Neuronal stem cell (in vitro differentiated cells): ENCODE data around the gene NTNG1.

Source experiments
- DNase-seq: peaks from one replicate; pipeline ENCODE4 v3.0.0-alpha.2; 2013; ENCODE audit warnings: low spot score
- H2AFZ ChIP-seq: one replicate; pipeline ENCODE4 v1.6.1; 2013; ENCODE audit warnings: mild to moderate bottlenecking, low read length, inconsistent platforms
- H2AK5ac ChIP-seq: 2 replicates; pipeline ENCODE4 v1.6.1; 2013; ENCODE audit warnings: low read depth, mild to moderate bottlenecking, inconsistent platforms, low read length, moderate library complexity, mixed read lengths
- H2BK120ac ChIP-seq: 2 replicates; pipeline ENCODE4 v1.6.1; 2013; ENCODE audit warnings: low read depth, mild to moderate bottlenecking, inconsistent platforms, low read length, moderate library complexity, mixed read lengths
- H2BK12ac ChIP-seq: one replicate; pipeline ENCODE4 v1.6.1; 2013; ENCODE audit warnings: low read length, inconsistent platforms
- H2BK15ac ChIP-seq: 2 replicates; pipeline ENCODE4 v1.6.1; 2013; ENCODE audit warnings: mild to moderate bottlenecking, low read length, inconsistent platforms, mixed read lengths
- H2BK5ac ChIP-seq: one replicate; pipeline ENCODE4 v1.6.1; 2013; ENCODE audit warnings: inconsistent platforms, mild to moderate bottlenecking, low read length, moderate library complexity
- H3K14ac ChIP-seq: one replicate; pipeline ENCODE4 v1.6.1; 2013; ENCODE audit warnings: low read length, inconsistent platforms
- H3K18ac ChIP-seq: 2 replicates; pipeline ENCODE4 v1.6.1; 2013; ENCODE audit warnings: low read length, inconsistent platforms
- H3K23ac ChIP-seq: 2 replicates; pipeline ENCODE4 v1.6.1; 2013; ENCODE audit warnings: low read depth, mild to moderate bottlenecking, mixed read lengths, low read length, inconsistent platforms; ENCODE audit not compliant: poor library complexity
- H3K27ac ChIP-seq: replicated peaks from 3 replicates; pipeline ENCODE4 v1.5.1; 2013; ENCODE audit warnings: low read length, inconsistent platforms
- H3K27me3 ChIP-seq, 3 experiments: 2 replicates each; pipeline ENCODE4 v1.6.1; 2013; ENCODE audit warnings: low read length in 3 of 3, mild to moderate bottlenecking in 2 of 3, inconsistent platforms in 1 of 3, low read depth in 1 of 3, mixed read lengths in 1 of 3, moderate library complexity in 1 of 3; ENCODE audit not compliant: control insufficient read depth in 3 of 3, insufficient read depth in 3 of 3
- H3K36me3 ChIP-seq, 2 donors: replicated peaks in 1 of 2; 2 replicates each; pipeline ENCODE4 v1.6.1; 2013; ENCODE audit warnings: low read length in 2 of 2; ENCODE audit not compliant: control insufficient read depth in 2 of 2, insufficient read depth in 2 of 2
- H3K4ac ChIP-seq: 2 replicates; pipeline ENCODE4 v1.6.1; 2013; ENCODE audit warnings: inconsistent platforms, mild to moderate bottlenecking, low read length, moderate library complexity
- H3K4me1 ChIP-seq, 2 donors: 1 replicate in 1 of 2; 2 replicates in 1 of 2; pipeline ENCODE4 v1.6.1; 2013; ENCODE audit warnings: low read length in 2 of 2, low read depth in 1 of 2; ENCODE audit not compliant: control insufficient read depth in 2 of 2, insufficient read depth in 1 of 2
- H3K4me2 ChIP-seq: one replicate; pipeline ENCODE4 v1.6.1; 2013; ENCODE audit warnings: mild to moderate bottlenecking, low read length, inconsistent platforms; ENCODE audit not compliant: insufficient read depth, poor library complexity, severe bottlenecking
- H3K4me3 ChIP-seq, 2 donors: 2 replicates each; pipeline ENCODE4 v1.5.1; 2013; ENCODE audit warnings: low read length in 2 of 2, mild to moderate bottlenecking in 2 of 2, inconsistent platforms in 1 of 2, moderate library complexity in 1 of 2
- H3K79me1 ChIP-seq: one replicate; pipeline ENCODE4 v1.6.1; 2013; ENCODE audit warnings: low read depth, mild to moderate bottlenecking, inconsistent platforms, low read length, moderate library complexity
- H3K9ac ChIP-seq: one replicate; pipeline ENCODE4 v1.6.1; 2013; ENCODE audit warnings: mild to moderate bottlenecking, low read depth, low read length, inconsistent platforms; ENCODE audit not compliant: poor library complexity
- H3K9me3 ChIP-seq, 2 donors: replicated peaks in 1 of 2; 2 replicates each; pipeline versions ENCODE3 to v1.6.1; 2013; ENCODE audit warnings: low read length in 2 of 2, mild to moderate bottlenecking in 2 of 2, inconsistent platforms in 1 of 2, low read depth in 1 of 2, mixed read lengths in 1 of 2, moderate library complexity in 1 of 2; ENCODE audit not compliant: control insufficient read depth in 2 of 2, insufficient read depth in 1 of 2
- H4K8ac ChIP-seq: one replicate; pipeline ENCODE4 v1.6.1; 2013; ENCODE audit warnings: low read depth, mild to moderate bottlenecking, inconsistent platforms, low read length, moderate library complexity
- H4K91ac ChIP-seq: one replicate; pipeline ENCODE4 v1.6.1; 2013; ENCODE audit warnings: low read length, low read depth, mild to moderate bottlenecking, inconsistent platforms; ENCODE audit not compliant: poor library complexity
- WGBS, 2 donors: extraction: QIAGEN DNeasy Blood & Tissue Kit; methylation state at CpG; one replicate each; pipeline ENCODE4 v1.1.7; 2013; ENCODE audit warnings: missing lambda C conversion rate in 2 of 2, mixed read lengths in 1 of 2; ENCODE audit not compliant: insufficient read length in 2 of 2, insufficient replicate concordance in 1 of 2; ENCODE audit errors: extremely low coverage in 2 of 2; 5-methylcytosine and 5-hydroxymethylcytosine counted together

NTNG1 gene

DNA sequence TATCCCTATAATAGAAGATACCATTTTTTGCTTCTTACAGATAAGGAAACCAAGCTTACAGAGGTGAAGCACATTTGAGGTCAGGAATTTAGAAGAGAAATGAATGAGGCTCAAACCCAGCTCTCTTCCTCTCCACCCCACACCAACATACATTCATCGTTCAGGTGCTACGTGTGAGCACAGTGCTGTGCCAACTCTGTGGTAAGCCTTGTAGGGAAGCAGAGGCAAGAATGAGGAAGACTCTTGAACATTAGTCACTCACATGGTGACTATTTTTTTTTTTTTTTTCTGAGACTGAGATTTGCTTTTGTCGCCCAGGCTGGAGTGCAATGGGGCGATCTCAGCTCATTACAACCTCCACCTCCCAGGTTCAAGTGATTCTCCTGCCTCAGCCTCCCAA, 314.0 kb downstream of the NTNG1 start:
- Histone ChIP-seq H2BK5ac (no peak overlapping the region), H3K9me3 (no peaks in the 10 kb centered on the region), H3K79me1 (no peaks in the 10 kb centered on the region), H3K4ac (no peak overlapping the region), H2BK120ac (no peak overlapping the region), H2BK12ac (no peak overlapping the region), H4K91ac (no peak overlapping the region), H3K23ac (no peak overlapping the region), H3K36me3 (no peaks in the 10 kb centered on the region), H3K9ac (no peak overlapping the region), H3K27me3 (no peaks in the 10 kb centered on the region), H3K27ac (no peak overlapping the region), H3K4me2 (no peak overlapping the region), H2AFZ (no peak overlapping the region), H3K14ac (no peak overlapping the region), H3K4me1 (peaks cover 1 to 3% of the 10 kb centered on the region in 2 donors), H3K18ac (no peak overlapping the region), H2BK15ac (no peak overlapping the region), H2AK5ac (no peak overlapping the region), H3K4me3 (no peak overlapping the region), H4K8ac (no peak overlapping the region)
- no peak for DNase-seq
- no CpG with 5 or more reads among the region's 4 CpGs for WGBS, 2 donors

DNA sequence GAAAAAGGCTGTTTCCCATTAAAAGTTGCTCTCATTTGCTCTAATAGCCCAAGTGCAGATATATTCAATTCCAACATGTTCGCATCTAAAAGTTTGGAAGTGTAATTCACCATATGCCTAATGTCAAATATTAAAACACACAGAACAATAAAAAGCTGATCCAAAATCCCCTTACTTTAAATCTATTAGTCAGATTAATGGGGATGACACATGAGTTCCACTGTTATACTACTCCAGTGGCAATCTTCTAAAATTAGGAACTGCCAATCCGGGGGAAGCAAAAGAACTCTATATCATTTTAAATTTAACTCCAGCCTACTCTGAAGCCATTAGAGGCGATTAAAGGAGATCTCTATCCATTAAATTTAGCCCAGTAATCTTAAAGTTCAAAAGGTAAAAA, 317.1 kb downstream of the NTNG1 start:
- Histone ChIP-seq H2AK5ac (no peak overlapping the region), H3K23ac (no peak overlapping the region), H2AFZ (no peak overlapping the region), H3K36me3 (no peaks in the 10 kb centered on the region), H4K8ac (no peak overlapping the region), H3K27ac (no peak overlapping the region), H3K27me3 (no peaks in the 10 kb centered on the region), H3K4me1 (peaks cover 1 to 3% of the 10 kb centered on the region in 2 donors), H3K18ac (no peak overlapping the region), H2BK12ac (no peak overlapping the region), H2BK15ac (no peak overlapping the region), H4K91ac (no peak overlapping the region), H3K9ac (no peak overlapping the region), H3K4me3 (no peak overlapping the region), H3K79me1 (no peaks in the 10 kb centered on the region), H3K4ac (no peak overlapping the region), H3K14ac (no peak overlapping the region), H2BK5ac (no peak overlapping the region), H3K4me2 (no peak overlapping the region), H2BK120ac (no peak overlapping the region), H3K9me3 (no peaks in the 10 kb centered on the region)
- no CpG with 5 or more reads among the region's 3 CpGs for WGBS, 2 donors
- DNase-seq: no peak

DNA sequence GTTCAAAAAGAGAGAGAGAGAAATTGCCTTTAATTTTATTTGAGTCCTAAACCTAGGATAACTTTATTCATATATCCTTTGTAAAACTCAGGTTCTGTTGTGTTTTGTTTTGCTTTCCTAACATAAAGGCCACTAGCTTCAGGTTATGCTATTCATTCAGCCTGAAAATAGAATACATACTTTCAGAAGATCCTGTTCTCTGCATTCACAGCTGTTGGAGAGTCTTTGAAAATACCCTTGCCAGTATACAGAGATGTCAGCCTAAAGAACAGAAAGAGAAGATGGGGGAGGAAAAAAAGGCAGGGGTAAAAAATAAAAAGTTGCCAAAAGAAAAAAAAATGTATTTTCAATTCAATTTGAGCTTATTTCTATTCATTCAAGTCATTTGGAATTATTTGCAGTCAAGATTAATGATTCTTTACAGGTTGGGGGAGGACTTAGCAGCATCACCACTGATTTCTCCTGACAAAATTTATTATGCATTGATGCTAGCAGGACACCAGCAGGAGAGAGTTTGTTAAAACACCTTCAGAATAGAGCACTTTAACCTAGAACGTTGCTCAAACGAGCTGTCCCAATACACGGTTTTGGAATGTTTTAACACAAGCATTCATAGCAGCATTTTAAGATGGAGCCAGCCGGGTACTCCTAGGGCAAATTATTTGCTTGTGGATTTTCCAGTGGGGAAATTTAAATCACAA, 318.5 kb downstream of the NTNG1 start:
- no peak overlapping the region for H2BK12ac ChIP-seq
- no peaks in the 10 kb centered on the region for H3K27me3 ChIP-seq
- no peak overlapping the region for H2AK5ac ChIP-seq
- no peak overlapping the region for H2AFZ ChIP-seq
- no peak overlapping the region for H3K27ac ChIP-seq
- no peak overlapping the region for H3K9ac ChIP-seq
- H3K36me3 ChIP-seq: no peaks in the 10 kb centered on the region
- no peaks in the 10 kb centered on the region for H3K9me3 ChIP-seq
- no peak overlapping the region for H3K4me3 ChIP-seq
- WGBS, 2 donors: no CpG with 5 or more reads among the region's 4 CpGs
- no peak overlapping the region for H3K14ac ChIP-seq
- no peak overlapping the region for H2BK5ac ChIP-seq
- H3K4ac ChIP-seq: no peak overlapping the region
- peaks cover 1 to 3% of the 10 kb centered on the region in 2 donors for H3K4me1 ChIP-seq
- no peak overlapping the region for H3K18ac ChIP-seq
- H3K79me1 ChIP-seq: no peaks in the 10 kb centered on the region
- H3K23ac ChIP-seq: no peak overlapping the region
- no peak overlapping the region for H3K4me2 ChIP-seq
- no peak for DNase-seq
- no peak overlapping the region for H4K8ac ChIP-seq
- H2BK15ac ChIP-seq: no peak overlapping the region
- H4K91ac ChIP-seq: no peak overlapping the region
- H2BK120ac ChIP-seq: no peak overlapping the region

DNA sequence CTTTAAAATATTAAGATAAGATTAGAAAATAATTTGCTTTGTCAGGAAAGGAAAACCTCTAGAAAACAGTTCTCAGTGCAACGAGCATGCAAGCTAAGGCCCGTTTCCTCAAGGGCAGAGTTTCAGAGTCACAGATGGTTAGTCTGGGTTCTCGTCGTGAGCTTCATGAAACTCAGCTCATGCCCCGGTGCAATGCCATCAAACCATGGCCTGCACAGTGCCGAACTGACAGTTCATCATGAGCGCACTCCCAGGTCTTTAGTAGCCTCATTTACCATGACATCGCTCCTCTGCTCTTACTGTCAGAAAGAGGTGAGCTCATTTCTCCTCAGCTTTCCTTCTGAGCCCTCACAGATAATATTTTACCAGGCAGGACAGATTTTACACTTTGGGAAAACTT, 319.2 kb downstream of the NTNG1 start:
- Histone ChIP-seq H2AFZ (no peak overlapping the region), H3K4me2 (no peak overlapping the region), H2BK12ac (no peak overlapping the region), H4K8ac (no peak overlapping the region), H3K36me3 (no peaks in the 10 kb centered on the region), H2BK5ac (no peak overlapping the region), H3K9ac (no peak overlapping the region), H3K4me1 (peaks cover 1 to 3% of the 10 kb centered on the region in 2 donors), H3K4ac (no peak overlapping the region), H3K27ac (no peak overlapping the region), H3K4me3 (no peak overlapping the region), H3K27me3 (no peaks in the 10 kb centered on the region), H3K79me1 (no peaks in the 10 kb centered on the region), H2BK15ac (no peak overlapping the region), H4K91ac (no peak overlapping the region), H3K18ac (no peak overlapping the region), H3K9me3 (no peaks in the 10 kb centered on the region), H2BK120ac (no peak overlapping the region), H3K14ac (no peak overlapping the region), H3K23ac (no peak overlapping the region), H2AK5ac (no peak overlapping the region)
- no peak for DNase-seq
- no CpG with 5 or more reads among the region's 8 CpGs for WGBS, 2 donors
